ENCODE data around the gene HS6ST1. TPM values are rescaled to one million over a fixed set of nuclear protein-coding genes. Genes with fewer than 3 reads are reported as not detected.

The HS6ST1 gene
- total RNA-seq, 1 donor from 2014 or later = 17.6 TPM

DNA sequence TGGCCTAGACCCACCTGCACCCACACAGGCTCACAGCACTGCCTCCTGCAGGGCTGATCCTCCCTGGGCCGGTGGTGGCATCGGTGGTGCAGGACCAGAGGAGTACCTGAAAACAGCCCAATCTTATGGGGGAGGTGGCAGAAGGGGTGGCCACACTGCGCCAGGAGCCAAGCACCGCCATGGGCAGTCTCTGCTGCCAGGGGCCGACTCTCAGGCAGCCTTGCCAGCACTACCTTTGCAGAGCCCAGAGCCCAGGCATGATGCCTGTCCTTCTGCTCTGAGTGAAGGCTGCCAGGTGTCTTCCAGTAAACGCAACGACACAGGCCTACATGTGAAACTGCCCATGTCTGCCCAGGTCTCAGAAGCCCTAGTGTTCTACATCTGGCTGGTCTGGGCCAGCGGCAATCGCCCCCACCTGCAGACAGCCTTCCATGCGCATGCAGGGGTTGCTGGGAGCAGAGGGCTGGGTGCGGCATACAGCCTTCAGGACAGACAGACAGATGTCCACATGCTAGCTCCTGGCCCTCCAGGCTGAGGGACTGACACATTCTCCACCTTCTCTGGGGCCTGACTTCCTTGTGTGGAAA is 6.8 kb downstream of the HS6ST1 start:
- TF ChIP-seq, protein P1, sequence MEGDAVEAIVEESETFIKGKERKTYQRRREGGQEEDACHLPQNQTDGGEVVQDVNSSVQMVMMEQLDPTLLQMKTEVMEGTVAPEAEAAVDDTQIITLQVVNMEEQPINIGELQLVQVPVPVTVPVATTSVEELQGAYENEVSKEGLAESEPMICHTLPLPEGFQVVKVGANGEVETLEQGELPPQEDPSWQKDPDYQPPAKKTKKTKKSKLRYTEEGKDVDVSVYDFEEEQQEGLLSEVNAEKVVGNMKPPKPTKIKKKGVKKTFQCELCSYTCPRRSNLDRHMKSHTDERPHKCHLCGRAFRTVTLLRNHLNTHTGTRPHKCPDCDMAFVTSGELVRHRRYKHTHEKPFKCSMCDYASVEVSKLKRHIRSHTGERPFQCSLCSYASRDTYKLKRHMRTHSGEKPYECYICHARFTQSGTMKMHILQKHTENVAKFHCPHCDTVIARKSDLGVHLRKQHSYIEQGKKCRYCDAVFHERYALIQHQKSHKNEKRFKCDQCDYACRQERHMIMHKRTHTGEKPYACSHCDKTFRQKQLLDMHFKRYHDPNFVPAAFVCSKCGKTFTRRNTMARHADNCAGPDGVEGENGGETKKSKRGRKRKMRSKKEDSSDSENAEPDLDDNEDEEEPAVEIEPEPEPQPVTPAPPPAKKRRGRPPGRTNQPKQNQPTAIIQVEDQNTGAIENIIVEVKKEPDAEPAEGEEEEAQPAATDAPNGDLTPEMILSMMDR (conservative IDR thresholded peaks at IDR 0.05; ENCODE audit: low read depth, low read length) = no peak
- no peak overlapping the region for H3K4me3 ChIP-seq (ENCODE audit: low read depth, low read length)
- no peak for DNase-seq (ENCODE audit: low read depth)

DNA sequence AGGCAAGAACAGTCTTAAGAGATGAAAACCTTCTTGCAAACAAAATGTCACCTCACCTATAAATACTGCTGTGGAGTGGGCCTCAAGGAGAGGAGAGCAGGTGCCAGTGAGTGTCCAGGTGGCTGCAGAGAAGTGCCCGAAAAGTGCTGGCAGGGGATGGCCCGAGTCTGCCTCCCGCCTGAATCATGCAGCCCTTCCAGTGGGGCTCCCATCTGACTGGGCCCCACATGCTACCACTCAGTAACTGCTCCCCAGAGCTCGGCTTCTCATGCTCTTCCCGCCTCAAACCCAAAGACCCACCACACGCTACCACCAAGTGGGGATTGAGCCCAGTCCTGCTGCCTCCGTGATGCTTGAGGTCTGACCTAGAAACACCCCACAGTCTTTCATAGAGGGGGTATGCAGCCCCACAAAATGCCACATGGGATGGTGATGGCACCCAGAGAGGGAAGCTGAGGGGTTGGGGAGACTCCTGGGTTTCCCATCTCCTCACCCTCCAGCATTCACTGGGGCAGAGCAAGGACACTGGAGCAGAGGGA is 7.4 kb downstream of the HS6ST1 start:
- TF ChIP-seq, protein P1 (conservative IDR thresholded peaks at IDR 0.05; ENCODE audit: low read depth, low read length) = no peak
- no peak for DNase-seq (ENCODE audit: low read depth)
- H3K4me3 ChIP-seq (ENCODE audit: low read depth, low read length) = no peak overlapping the region

DNA sequence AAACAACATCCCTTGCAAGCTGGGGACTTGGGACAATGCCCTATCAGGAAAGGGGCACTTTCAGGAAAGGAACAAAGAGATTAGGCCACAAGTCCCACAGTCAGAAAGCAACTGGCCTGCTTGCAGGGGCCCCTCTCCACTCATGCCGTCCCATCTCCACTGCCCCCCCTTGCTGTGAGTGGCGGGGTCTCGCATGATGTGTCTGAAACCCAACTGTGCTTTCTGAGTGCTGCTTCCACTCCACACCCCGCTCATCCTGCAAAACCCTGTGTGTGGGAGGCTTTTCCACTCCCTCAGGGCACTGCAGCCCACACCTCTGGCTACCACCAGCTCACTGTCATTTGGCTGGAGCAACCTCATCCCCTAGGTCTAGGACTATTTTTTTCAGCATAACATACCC is 7.9 kb downstream of the HS6ST1 start:
- TF ChIP-seq, protein P1 (conservative IDR thresholded peaks at IDR 0.05; ENCODE audit: low read depth, low read length) = no peak
- no peak for DNase-seq (ENCODE audit: low read depth)
- no peak overlapping the region for H3K4me3 ChIP-seq (ENCODE audit: low read depth, low read length)

DNA sequence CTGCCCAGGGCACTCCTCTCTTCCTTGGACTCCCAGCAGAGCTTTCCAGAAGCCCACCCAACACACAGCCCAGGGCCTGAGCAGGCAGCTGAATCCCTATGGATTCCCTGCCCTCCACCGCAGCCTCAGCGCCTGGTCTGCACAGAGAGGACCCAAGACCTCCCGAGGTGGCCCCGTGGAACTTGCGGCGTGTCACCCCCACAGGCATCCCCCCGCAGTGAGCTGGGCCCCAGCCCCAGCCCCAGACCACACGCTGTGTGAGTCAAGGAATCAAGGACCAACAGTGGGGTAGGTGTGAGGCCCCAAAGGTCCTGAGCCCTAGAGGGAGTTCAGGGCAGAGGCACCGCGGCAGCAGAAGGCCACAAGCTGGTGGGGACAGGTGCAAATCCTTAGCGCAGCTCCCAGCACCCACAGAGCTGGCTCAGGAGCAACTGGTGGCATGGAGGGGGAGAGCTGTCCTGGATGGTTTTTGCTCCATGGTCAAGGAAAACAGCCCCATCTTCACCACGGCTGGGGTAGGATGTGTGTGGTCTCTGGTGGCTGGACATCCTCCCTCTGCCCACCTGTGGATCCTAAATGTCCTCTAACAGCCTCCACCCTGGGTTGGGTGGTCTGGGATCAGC is 8.5 kb downstream of the HS6ST1 start:
- no peak overlapping the region for H3K4me3 ChIP-seq (ENCODE audit: low read depth, low read length)
- TF ChIP-seq, protein P1 (conservative IDR thresholded peaks at IDR 0.05; ENCODE audit: low read depth, low read length) = no peak
- DNase-seq (ENCODE audit: low read depth) = no peak

DNA sequence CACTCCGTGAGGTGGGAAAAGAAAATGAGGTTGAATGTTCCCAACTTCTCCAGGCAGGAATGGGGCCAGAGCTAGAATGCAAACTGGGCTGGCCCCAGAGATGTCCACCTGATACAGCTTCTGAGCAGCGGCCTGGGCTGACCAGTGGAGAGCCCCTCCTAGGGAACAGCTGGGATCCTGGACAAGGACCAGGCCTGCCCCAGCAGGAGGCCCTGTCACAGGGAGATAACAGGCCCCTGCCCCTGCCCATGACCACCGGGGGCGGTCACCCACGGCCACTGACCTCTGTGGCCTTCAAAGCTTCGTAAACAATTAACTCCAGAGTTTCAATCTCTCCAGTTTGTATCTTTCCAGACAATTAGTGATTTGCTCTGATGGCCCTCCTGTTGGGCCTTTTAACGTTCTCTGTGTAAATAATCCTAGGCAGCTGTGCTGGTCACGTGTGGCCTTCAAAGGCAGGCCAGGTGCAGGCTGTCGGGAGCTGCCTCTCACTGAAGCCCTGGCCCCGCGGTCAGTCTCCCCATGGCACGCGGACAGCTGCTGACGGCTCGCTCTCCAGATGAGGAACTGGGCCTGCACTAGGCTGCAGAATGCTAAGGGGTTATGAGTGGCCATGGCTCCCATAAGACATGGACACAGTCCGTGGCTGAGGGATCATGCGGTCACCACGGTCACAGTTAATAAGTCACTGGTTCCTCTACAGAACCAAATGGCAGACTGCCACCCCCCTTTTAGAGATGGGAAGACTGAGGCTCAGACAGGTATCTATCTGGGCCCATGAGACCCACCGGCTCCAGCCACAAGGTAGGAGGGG is 9.2 kb downstream of the HS6ST1 start:
- no peak for DNase-seq (ENCODE audit: low read depth)
- TF ChIP-seq, protein P1 (conservative IDR thresholded peaks at IDR 0.05; ENCODE audit: low read depth, low read length) = no peak
- H3K4me3 ChIP-seq (ENCODE audit: low read depth, low read length) = no peak overlapping the region

DNA sequence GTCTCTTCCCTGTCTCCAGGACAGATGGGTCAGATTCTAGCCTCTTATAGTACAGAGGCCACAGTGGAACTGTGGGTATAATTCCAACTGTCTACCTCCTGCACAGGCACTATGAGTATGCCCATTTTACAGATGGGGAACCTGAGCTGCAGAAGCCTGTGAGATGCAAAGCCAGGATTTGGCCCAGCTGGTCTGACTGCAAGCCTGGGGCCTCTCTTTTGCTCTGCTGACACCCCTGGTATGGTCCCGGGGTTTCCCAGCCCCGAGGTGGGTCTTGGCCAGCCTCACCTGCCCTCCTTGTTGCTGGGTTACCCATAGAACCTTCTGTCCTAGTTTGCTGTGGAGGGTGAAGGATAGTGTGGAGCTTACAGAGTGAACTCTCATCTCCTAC is 9.8 kb downstream of the HS6ST1 start:
- TF ChIP-seq, protein P1 (conservative IDR thresholded peaks at IDR 0.05; ENCODE audit: low read depth, low read length) = no peak
- H3K4me3 ChIP-seq (ENCODE audit: low read depth, low read length) = no peak overlapping the region
- no peak for DNase-seq (ENCODE audit: low read depth)
